ENCODE measurements around the gene CDK1.

DNA sequence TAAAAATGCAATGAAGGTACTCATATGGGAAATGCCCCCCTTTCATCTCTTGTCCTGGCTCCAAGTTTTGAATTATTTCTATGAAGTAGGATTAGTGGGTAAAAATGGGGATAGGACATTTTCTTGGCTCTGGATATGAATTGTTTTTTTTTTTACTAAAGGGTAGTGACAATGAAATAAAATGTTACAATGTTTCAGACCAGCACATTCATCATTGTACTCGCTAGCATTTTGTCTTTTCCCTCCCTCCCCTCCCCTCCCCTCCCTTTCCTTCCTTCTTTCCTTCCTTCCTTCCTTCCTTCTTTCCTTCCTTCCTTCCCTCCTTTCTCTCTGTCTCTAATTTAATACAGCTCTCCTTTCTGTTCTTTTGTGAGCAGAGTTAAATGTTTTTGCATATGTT lies 64.4 kb downstream of the CDK1 start:
- TF ChIP-seq, protein P1, sequence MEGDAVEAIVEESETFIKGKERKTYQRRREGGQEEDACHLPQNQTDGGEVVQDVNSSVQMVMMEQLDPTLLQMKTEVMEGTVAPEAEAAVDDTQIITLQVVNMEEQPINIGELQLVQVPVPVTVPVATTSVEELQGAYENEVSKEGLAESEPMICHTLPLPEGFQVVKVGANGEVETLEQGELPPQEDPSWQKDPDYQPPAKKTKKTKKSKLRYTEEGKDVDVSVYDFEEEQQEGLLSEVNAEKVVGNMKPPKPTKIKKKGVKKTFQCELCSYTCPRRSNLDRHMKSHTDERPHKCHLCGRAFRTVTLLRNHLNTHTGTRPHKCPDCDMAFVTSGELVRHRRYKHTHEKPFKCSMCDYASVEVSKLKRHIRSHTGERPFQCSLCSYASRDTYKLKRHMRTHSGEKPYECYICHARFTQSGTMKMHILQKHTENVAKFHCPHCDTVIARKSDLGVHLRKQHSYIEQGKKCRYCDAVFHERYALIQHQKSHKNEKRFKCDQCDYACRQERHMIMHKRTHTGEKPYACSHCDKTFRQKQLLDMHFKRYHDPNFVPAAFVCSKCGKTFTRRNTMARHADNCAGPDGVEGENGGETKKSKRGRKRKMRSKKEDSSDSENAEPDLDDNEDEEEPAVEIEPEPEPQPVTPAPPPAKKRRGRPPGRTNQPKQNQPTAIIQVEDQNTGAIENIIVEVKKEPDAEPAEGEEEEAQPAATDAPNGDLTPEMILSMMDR (IDR thresholded peaks at IDR 0.05; ENCODE audit: low read length), result no peak
- no peak for TF ChIP-seq EZH2 (IDR thresholded peaks at IDR 0.05; ENCODE audit: borderline replicate concordance, low read length)
